ENCODE data around the gene DBNDD2.

Gene DBNDD2

GRCh38 chr20:45368221-45368980, 39.7 kb upstream of the DBNDD2 start:
- TF ChIP-seq POLR2A (IDR thresholded peaks at IDR 0.05; ENCODE audit: low read depth, low read length): no peak

GRCh38 chr20:45370571-45371160, 37.4 kb upstream of the DBNDD2 start:
- DNase-seq (ENCODE audit: insufficient read length) (no peak), FAIRE-seq (no peak)
- TF ChIP-seq POLR2A (IDR thresholded peaks at IDR 0.05; ENCODE audit: low read depth, low read length): no peak
- TF ChIP-seq POLR2AphosphoS5 (IDR thresholded peaks at IDR 0.05; ENCODE audit: low read depth, low read length): no peak
- no peak for TF ChIP-seq TAF1 (IDR thresholded peaks at IDR 0.05; ENCODE audit: borderline replicate concordance, low read depth, low read length)

More at GRCh38 chr20:45368221-45368980, 39.7 kb upstream of the DBNDD2 start:
- peak; percentile 63 for DNase-seq (ENCODE audit: insufficient read length)
- FAIRE-seq: peak; percentile 95

- no peak for TF ChIP-seq TAF1 (IDR thresholded peaks at IDR 0.05; ENCODE audit: borderline replicate concordance, low read depth, low read length)
- TF ChIP-seq POLR2AphosphoS5 (IDR thresholded peaks at IDR 0.05; ENCODE audit: low read depth, low read length): no peak
- TF ChIP-seq POLR2A (IDR thresholded peaks at IDR 0.05; ENCODE audit: low read depth, low read length): no peak
- DNase-seq (ENCODE audit: insufficient read length) (no peak), FAIRE-seq (no peak)
These were observed 35.8 kb upstream of the DBNDD2 start for GRCh38 chr20:45372241-45372640.

GRCh38 chr20:45372646-45373352, 35.3 kb upstream of the DBNDD2 start:
- FAIRE-seq (no peak), DNase-seq (ENCODE audit: insufficient read length) (no peak)
- TF ChIP-seq POLR2A (IDR thresholded peaks at IDR 0.05; ENCODE audit: low read depth, low read length): no peak
- no peak for TF ChIP-seq TAF1 (IDR thresholded peaks at IDR 0.05; ENCODE audit: borderline replicate concordance, low read depth, low read length)
- no peak for TF ChIP-seq POLR2AphosphoS5 (IDR thresholded peaks at IDR 0.05; ENCODE audit: low read depth, low read length)

GRCh38 chr20:45373353-45374100, 34.6 kb upstream of the DBNDD2 start:
- DNase-seq (ENCODE audit: insufficient read length) (peak; percentile 71), FAIRE-seq (peak; percentile 87)
- TF ChIP-seq POLR2A (IDR thresholded peaks at IDR 0.05; ENCODE audit: low read depth, low read length): no peak
- no peak for TF ChIP-seq TAF1 (IDR thresholded peaks at IDR 0.05; ENCODE audit: borderline replicate concordance, low read depth, low read length)
- no peak for TF ChIP-seq POLR2AphosphoS5 (IDR thresholded peaks at IDR 0.05; ENCODE audit: low read depth, low read length)

- FAIRE-seq (no peak), DNase-seq (ENCODE audit: insufficient read length) (no peak)
- TF ChIP-seq POLR2A (IDR thresholded peaks at IDR 0.05; ENCODE audit: low read depth, low read length) (no peak), TAF1 (IDR thresholded peaks at IDR 0.05; ENCODE audit: borderline replicate concordance, low read depth, low read length) (no peak), POLR2AphosphoS5 (IDR thresholded peaks at IDR 0.05; ENCODE audit: low read depth, low read length) (no peak)
These were observed 34.0 kb upstream of the DBNDD2 start for GRCh38 chr20:45374101-45374467.

GRCh38 chr20:45374966-45375365, 33.1 kb upstream of the DBNDD2 start:
- FAIRE-seq (no peak), DNase-seq (ENCODE audit: insufficient read length) (no peak)

GRCh38 chr20:45377269-45377668, 30.8 kb upstream of the DBNDD2 start:
- no peak for FAIRE-seq
- TF ChIP-seq POLR2AphosphoS5 (IDR thresholded peaks at IDR 0.05; ENCODE audit: low read depth, low read length): no peak
- no peak for TF ChIP-seq POLR2A (IDR thresholded peaks at IDR 0.05; ENCODE audit: low read depth, low read length)
- no peak for TF ChIP-seq TAF1 (IDR thresholded peaks at IDR 0.05; ENCODE audit: borderline replicate concordance, low read depth, low read length)

More at GRCh38 chr20:45374966-45375365, 33.1 kb upstream of the DBNDD2 start:
- TF ChIP-seq TAF1 (IDR thresholded peaks at IDR 0.05; ENCODE audit: borderline replicate concordance, low read depth, low read length) (no peak), POLR2A (IDR thresholded peaks at IDR 0.05; ENCODE audit: low read depth, low read length) (no peak), POLR2AphosphoS5 (IDR thresholded peaks at IDR 0.05; ENCODE audit: low read depth, low read length) (no peak)

GRCh38 chr20:45378191-45378590, 29.9 kb upstream of the DBNDD2 start, which contains the start of gene TP53TG5:
Gene TP53TG5, minus strand, starts transcription at chr20:45378325. Its CDS starts 89 bp downstream, at chr20:45378236.
- DNase-seq (ENCODE audit: insufficient read length) (no peak), FAIRE-seq (no peak)
- TF ChIP-seq POLR2A (IDR thresholded peaks at IDR 0.05; ENCODE audit: low read depth, low read length) (no peak), TAF1 (IDR thresholded peaks at IDR 0.05; ENCODE audit: borderline replicate concordance, low read depth, low read length) (no peak), POLR2AphosphoS5 (IDR thresholded peaks at IDR 0.05; ENCODE audit: low read depth, low read length) (no peak)

More at GRCh38 chr20:45377269-45377668, 30.8 kb upstream of the DBNDD2 start:
- no peak for DNase-seq (ENCODE audit: insufficient read length)

GRCh38 chr20:45387274-45387673, 20.8 kb upstream of the DBNDD2 start:
- FAIRE-seq (no peak), DNase-seq (ENCODE audit: insufficient read length) (no peak)
- TF ChIP-seq TAF1 (IDR thresholded peaks at IDR 0.05; ENCODE audit: borderline replicate concordance, low read depth, low read length): no peak
- no peak for TF ChIP-seq POLR2AphosphoS5 (IDR thresholded peaks at IDR 0.05; ENCODE audit: low read depth, low read length)
- no peak for TF ChIP-seq POLR2A (IDR thresholded peaks at IDR 0.05; ENCODE audit: low read depth, low read length)

- FAIRE-seq (no peak), DNase-seq (ENCODE audit: insufficient read length) (no peak)
- TF ChIP-seq POLR2AphosphoS5 (IDR thresholded peaks at IDR 0.05; ENCODE audit: low read depth, low read length) (no peak), TAF1 (IDR thresholded peaks at IDR 0.05; ENCODE audit: borderline replicate concordance, low read depth, low read length) (no peak), POLR2A (IDR thresholded peaks at IDR 0.05; ENCODE audit: low read depth, low read length) (no peak)
These were observed 17.2 kb upstream of the DBNDD2 start for GRCh38 chr20:45390931-45391330.
